C4-2B (cell line): ENCODE measurements around the gene TBX10.

Experiments
- CTCF ChIP-seq: fragments of 450-650 bp; conservative IDR thresholded peaks from 2 replicates; pipeline ENCODE4 v1.5.1; 2017; ENCODE audit warnings: mild to moderate bottlenecking
- ZFX ChIP-seq: fragments of 450-650 bp; IDR thresholded peaks from 2 replicates; pipeline ENCODE4 v1.6.1; 2017

DNA sequence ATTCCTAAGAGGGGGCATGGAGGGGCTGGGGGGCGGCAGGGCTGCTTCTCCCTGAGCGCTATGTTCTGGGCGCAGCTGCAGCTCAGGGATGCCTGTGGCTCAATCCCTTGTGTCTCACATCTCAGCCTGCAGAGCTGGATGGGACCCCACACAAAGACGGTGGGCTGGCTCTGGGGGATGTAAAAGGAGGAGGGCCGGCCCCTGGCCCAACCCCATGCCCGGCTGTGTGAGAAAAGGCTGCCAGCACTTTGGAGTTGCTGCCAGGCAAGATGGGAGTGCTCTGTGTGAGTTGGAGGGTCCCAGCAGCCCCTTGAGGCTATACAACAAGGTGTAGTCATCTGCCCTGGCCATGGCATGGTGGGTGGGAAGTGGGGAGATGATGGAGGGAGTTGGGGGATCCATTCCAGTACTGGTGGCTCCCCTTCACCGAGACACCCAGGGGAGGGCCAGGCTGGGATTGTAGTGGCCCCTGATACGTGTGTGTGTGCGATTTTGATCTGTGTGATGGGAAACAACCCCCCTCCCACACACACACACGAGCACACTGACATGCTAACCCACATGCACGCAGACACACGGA is 1.3 kb upstream of the TBX10 start:
- TF ChIP-seq CTCF (no peak), ZFX (no peak)
